ENCODE results near the gene NARF.

GRCh38 chr17:82465023-82465603 is 6.6 kb downstream of the NARF start:
- TF ChIP-seq EP300 (IDR thresholded peaks at IDR 0.05; ENCODE audit: borderline replicate concordance in 1 of 2, low read depth in 2 of 2, low read length in 2 of 2) (no peak), JUND (IDR thresholded peaks at IDR 0.05; ENCODE audit: low read length) (no peak), EZH2 (IDR thresholded peaks at IDR 0.05; ENCODE audit: low read depth, low read length, severe bottlenecking) (no peak), YY1 (IDR thresholded peaks at IDR 0.05; ENCODE audit: low read depth, low read length) (no peak), POLR2AphosphoS5 (IDR thresholded peaks at IDR 0.05; ENCODE audit: low read depth, low read length) (no peak), CTCF (IDR thresholded peaks at IDR 0.05; ENCODE audit: control extremely low read depth in 1 of 3, insufficient read depth in 1 of 3, low read depth in 1 of 3, low read length in 3 of 3) (no peak)
